Activated naive CD4-positive, alpha-beta T cell treated with anti-CD3 and anti-CD28 coated beads, Interleukin-2, amount 50 U/mL, for 72 hours (primary cell): ENCODE data around the gene CTAG1A. TPM values are rescaled to one million over a fixed set of nuclear protein-coding genes. Genes with fewer than 3 reads are reported as not detected.
A peak's percentile ranks its signal among the peaks of the same experiment; 100 is the strongest.
"Not testable (repeated sequence)": the region's sequence is repeated elsewhere in the genome, so short reads cannot be mapped to it uniquely, and the experiment has no call there.

Experiments used
- ATAC-seq, 2 donors: fragments of 150-1000 bp; cut with Tn5 transposase; 2 replicates each; pipeline ENCODE4 v1.10.0; 2021; ENCODE audit warnings: mild to moderate bottlenecking in 2 of 2, moderate library complexity in 2 of 2
- DNase-seq, 2 donors: peaks; one replicate each; pipeline ENCODE4 v3.0.0; 2021 to 2022; ENCODE audit warnings: low spot score in 2 of 2
- H3K27ac Mint-ChIP-seq, 2 donors: one replicate each; pipeline ENCODE4 v1.8.0; 2022; ENCODE audit warnings: mild to moderate bottlenecking in 2 of 2, mixed read lengths in 2 of 2
- H3K36me3 Mint-ChIP-seq, 2 donors: one replicate each; pipeline ENCODE4 v1.8.0; 2022; ENCODE audit warnings: mixed read lengths in 2 of 2
- H3K9me3 Mint-ChIP-seq, 2 donors: one replicate each; pipeline ENCODE4 v1.8.0; 2022; ENCODE audit warnings: mixed read lengths in 2 of 2
- total RNA-seq, 2 donors: library from RNA; stranded (reverse); gene quantifications; one replicate each; pipeline ENCODE4 v1.2.3, GENCODE V29; 2022

CTAG1A gene
- not detected for total RNA-seq

- not testable (repeated sequence) for H3K9me3 Mint-ChIP-seq, H3K36me3 Mint-ChIP-seq, H3K27ac Mint-ChIP-seq, DNase-seq, ATAC-seq
Observed at GRCh38 chrX:154584585-154585183, at the start of gene CTAG1A. CTAG1A (plus strand) TSS chrX:154585133; CDS start chrX:154585207, 74 bp downstream.

GRCh38 chrX:154535892-154536291 lies 49.0 kb upstream of the CTAG1A start:
- no peak for DNase-seq

GRCh38 chrX:154539077-154539476 lies 45.9 kb upstream of the CTAG1A start:
- peaks cover 0 to 6% of the 10 kb centered on the region in 2 donors for H3K36me3 Mint-ChIP-seq
- no peaks in the 10 kb centered on the region for H3K9me3 Mint-ChIP-seq
- no peak for DNase-seq
- H3K27ac Mint-ChIP-seq: peak overlapping the region in 1 of 2 donors; percentile 50
- ATAC-seq: no peak

More at GRCh38 chrX:154535892-154536291, 49.0 kb upstream of the CTAG1A start:
- Mint-ChIP-seq H3K36me3 (no peaks in the 10 kb centered on the region), H3K9me3 (no peaks in the 10 kb centered on the region), H3K27ac (no peak overlapping the region)
- no peak for ATAC-seq

- not testable (repeated sequence) for DNase-seq, ATAC-seq, H3K36me3 Mint-ChIP-seq, H3K9me3 Mint-ChIP-seq
- H3K27ac Mint-ChIP-seq: peak overlapping the region in 1 of 2 donors; percentile 93
Observed at GRCh38 chrX:154540365-154540764, 44.6 kb upstream of the CTAG1A start.

DNA sequence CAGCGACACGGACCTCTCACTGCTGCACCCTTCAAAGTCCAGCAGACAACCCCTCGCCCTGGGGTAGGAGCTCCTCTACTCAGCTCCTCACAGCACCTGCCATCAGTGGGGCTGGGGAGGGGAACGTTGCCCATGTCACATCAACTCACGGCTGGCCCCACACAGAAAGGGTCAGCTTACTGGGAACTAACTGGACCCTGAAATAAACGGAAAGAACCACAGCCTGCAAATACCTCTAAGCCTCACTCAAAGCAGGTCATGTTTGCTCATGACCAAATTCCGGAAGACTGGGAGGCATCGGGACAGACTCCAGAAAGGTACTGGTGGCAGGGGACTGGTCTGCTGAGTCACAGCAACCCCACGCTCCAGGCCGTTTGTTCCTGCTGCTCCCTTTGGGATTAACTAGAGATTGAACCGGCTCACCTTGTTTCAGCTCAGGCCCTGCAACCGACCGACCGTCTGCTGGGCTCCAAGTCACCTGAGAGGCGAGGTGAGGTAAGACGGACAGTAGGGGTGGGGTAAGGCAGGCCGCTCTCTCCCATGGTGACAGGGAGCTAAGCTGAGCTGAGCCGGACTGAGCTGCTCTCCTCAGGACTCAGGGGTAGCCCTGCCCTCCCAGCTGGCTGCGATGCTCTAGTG lies 43.9 kb upstream of the CTAG1A start:
- Mint-ChIP-seq H3K9me3 (no peaks in the 10 kb centered on the region), H3K27ac (peak overlapping the region in 1 of 2 donors; percentile 93), H3K36me3 (peaks cover 0 to 8% of the 10 kb centered on the region in 2 donors)
- ATAC-seq (no peak), DNase-seq (no peak)

- peak overlapping the region in 1 of 2 donors; percentile 93 for H3K27ac Mint-ChIP-seq
- DNase-seq (no peak), ATAC-seq (no peak)
- H3K36me3 Mint-ChIP-seq: peaks cover 0 to 11% of the 10 kb centered on the region in 2 donors
- no peaks in the 10 kb centered on the region for H3K9me3 Mint-ChIP-seq
Observed at GRCh38 chrX:154541589-154541895, 43.4 kb upstream of the CTAG1A start.

GRCh38 chrX:154541896-154542722 lies 42.8 kb upstream of the CTAG1A start:
- DNase-seq (no peak), ATAC-seq (peak in 1 of 2 donors; percentile 9)
- Mint-ChIP-seq H3K27ac (peak overlapping the region; percentile 93 to 98), H3K36me3 (peaks cover 0 to 11% of the 10 kb centered on the region in 2 donors), H3K9me3 (no peaks in the 10 kb centered on the region)

DNA sequence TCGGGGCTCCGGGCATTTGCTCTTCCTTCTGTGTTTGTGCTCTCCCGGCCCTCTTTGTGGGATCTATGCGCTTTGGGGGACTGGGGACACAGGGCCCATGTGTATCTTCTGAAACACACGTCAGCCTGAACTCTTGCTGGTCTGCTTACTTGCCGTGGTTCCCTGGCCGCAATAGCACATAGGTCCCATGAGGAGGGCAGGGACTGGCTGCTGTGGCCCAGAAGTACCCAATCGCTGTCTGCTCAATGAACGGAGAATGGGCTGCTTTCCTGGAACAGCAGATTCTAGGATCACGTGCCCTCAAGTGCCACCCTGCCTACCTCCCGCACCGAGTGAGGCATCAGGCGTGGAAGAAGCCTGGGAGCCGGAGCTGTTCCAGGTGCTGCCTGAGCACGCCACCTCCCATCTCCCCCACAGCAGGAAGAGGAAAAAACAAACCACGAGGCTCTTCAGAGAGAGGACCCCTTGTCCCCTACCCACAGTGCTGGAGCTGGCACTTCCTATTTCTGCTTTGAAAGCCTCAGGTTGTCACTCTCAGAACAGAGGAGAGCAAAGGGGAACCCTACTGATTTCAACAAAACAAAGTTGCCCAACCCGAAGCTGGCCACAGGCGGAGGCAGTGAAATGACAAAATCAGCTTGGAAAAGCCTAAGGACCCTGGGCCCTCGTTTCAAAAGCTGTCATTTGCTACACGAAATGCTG lies 42.1 kb upstream of the CTAG1A start:
- Mint-ChIP-seq H3K9me3 (no peaks in the 10 kb centered on the region), H3K36me3 (peaks cover 3 to 15% of the 10 kb centered on the region in 2 donors), H3K27ac (peak overlapping the region; percentile 93 to 98)
- DNase-seq: no peak
- ATAC-seq: peak in 1 of 2 donors; percentile 25

DNA sequence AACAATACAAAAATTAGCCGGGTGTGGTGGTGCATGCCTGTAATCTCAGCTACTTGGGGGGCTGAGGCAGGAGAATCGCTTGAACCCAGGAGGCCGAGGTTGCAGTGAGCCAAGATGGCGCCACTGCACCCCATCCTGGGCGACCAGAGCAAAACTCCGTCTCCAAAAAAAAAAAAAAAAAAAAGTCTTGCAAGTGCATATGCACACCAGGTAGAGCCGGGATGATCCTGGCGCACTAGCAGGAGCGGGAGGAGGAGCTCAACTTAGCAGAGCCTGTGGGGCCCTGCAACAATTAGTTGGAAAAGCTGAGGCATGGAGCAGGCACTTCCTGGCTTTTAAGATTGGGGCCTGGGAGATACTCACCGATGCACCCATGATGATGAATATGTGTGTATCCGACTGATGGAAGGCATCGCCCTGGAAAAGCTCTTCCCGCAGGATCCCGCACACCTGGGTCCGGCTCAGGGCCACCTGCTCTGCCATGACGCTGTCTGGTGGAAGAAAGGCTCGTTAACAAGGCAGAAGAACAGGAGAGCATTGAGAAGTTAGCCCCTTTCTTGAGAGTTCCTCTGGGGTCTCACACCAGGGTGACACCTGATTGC lies 39.2 kb upstream of the CTAG1A start:
- Mint-ChIP-seq H3K36me3 (peaks cover 11 to 19% of the 10 kb centered on the region in 2 donors), H3K9me3 (no peaks in the 10 kb centered on the region), H3K27ac (peak overlapping the region; percentile 29 to 99)
- no peak for DNase-seq
- ATAC-seq: no peak

DNA sequence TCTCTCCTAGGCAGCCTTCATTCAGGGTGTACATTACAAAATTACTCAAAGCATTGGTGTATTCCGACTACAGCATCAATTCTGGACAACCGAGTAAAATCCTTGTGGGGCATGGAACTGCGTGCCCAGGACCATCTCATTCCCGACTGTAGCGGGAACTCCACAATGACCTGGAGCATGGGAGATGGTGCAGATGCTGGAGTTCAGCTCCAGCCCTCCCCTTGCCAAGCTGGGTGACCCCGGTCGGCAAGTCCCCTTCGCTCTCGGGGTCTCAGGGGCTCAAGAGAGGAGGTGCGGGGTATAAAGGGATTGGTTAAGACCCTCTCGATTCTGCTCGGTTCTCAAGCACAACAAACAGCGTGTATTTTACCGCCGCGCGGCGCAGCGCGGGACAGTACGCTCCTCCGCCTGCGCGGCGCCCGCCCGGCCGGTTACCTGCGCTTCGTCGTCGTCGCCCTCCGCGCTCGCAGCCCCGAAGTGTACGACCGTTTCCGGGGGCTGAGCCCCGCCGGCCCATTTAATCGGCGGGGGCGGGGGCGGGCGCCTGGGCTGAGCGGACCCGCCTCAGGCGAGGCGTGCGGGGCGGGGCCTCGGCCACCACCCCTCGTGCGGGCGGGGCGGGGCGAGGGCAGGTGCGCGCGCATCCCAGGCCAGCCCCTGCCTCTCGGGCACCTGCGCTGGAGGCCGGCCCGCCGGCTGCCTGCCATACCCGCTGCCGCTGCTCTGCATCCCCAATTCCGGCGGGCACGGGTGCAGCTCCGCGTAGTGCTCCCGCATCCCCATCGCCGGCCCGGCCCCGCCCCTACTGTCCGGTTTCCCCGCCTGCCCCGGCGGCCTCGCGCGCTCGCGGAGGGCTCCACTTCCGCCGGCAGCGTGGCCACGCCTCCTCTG lies 38.3 kb upstream of the CTAG1A start, which contains the start of gene G6PD:
G6PD (minus strand) TSS at position 493 of the 891 bp plus-strand sequence. CDS start 691 bp downstream, outside the sequence.
- Mint-ChIP-seq H3K36me3 (peaks cover 11 to 19% of the 10 kb centered on the region in 2 donors), H3K9me3 (no peaks in the 10 kb centered on the region), H3K27ac (peak within 1 kb of the TSS; percentile 97 to 99)
- DNase-seq: peak in 1 of 2 donors; percentile 75
- peak; percentile 64 to 72 for ATAC-seq

GRCh38 chrX:154547245-154548027 lies 37.5 kb upstream of the CTAG1A start, which contains the start of gene IKBKG:
IKBKG (plus strand) TSS chrX:154547620; CDS start chrX:154552003, 4,383 bp downstream.
- Mint-ChIP-seq H3K36me3 (peaks cover 11 to 19% of the 10 kb centered on the region in 2 donors), H3K27ac (peak within 1 kb of the TSS; percentile 97 to 99), H3K9me3 (no peaks in the 10 kb centered on the region)
- peak; percentile 86 to 89 for ATAC-seq
- peak; percentile 88 to 95 for DNase-seq

DNA sequence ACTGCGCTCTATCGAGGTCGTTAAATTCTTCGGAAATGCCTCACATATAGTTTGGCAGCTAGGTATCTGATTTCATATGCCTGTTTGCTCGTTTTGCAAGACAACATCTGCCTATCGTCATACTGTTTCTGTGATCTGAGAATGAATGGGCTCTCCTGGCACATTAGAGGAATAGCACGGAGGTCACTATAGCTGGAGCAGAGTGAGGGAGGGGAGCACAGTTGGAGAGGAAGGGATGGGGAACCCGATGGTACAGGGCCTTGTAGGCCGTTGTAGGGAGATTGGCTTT lies 37.0 kb upstream of the CTAG1A start:
- Mint-ChIP-seq H3K9me3 (no peaks in the 10 kb centered on the region), H3K36me3 (peaks cover 11 to 15% of the 10 kb centered on the region in 2 donors), H3K27ac (peak overlapping the region; percentile 97 to 99)
- DNase-seq (no peak), ATAC-seq (no peak)

GRCh38 chrX:154549766-154550165 lies 35.2 kb upstream of the CTAG1A start:
- H3K9me3 Mint-ChIP-seq: no peaks in the 10 kb centered on the region
- DNase-seq (no peak), ATAC-seq (no peak)
- H3K36me3 Mint-ChIP-seq: peaks cover 11 to 17% of the 10 kb centered on the region in 2 donors
- peak overlapping the region; percentile 19 to 57 for H3K27ac Mint-ChIP-seq

DNA sequence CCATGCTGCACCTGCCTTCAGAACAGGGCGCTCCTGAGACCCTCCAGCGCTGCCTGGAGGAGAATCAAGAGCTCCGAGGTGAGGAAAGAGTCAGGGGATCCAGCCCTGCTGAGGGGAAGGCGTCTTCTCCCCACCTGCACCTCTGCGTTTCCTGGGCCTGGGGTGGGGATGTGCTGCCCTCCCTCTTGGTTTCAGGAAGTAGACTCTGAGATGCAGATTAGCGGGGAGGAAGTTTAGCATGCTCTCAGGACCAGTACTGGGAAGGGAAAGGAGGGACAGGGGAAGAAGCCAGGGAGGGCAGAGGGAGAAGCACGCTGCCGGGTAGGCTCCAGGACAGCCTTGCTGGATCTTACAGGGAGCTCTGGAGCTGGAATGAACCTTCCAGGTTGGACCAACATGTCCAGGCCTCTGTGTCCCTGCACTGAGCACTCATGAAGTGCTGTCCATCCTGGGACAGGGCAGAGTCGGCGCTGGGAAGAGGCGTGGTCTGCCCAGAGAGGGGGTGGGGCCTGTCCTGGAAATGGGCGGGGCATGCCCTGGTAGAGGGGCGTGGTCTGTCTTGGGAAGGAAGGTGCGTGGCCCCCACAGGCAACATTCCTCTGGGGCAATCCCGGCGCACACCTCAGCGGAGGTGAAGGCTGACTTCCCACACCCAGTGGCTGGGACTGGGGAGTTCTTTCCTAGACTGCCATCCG lies 32.7 kb upstream of the CTAG1A start:
- Mint-ChIP-seq H3K36me3 (peaks cover 11 to 13% of the 10 kb centered on the region in 2 donors), H3K27ac (peak overlapping the region; percentile 48 to 88)
- ATAC-seq, DNase-seq, H3K9me3 Mint-ChIP-seq: not testable (repeated sequence)
